NCI-H1694 (cell line): ENCODE measurements around the gene ZMPSTE24.

Source experiments
- DNase-seq: peaks from one replicate; lab custom pipeline; 2025; lab: John Stamatoyannopoulos, UW

Gene ZMPSTE24

DNA sequence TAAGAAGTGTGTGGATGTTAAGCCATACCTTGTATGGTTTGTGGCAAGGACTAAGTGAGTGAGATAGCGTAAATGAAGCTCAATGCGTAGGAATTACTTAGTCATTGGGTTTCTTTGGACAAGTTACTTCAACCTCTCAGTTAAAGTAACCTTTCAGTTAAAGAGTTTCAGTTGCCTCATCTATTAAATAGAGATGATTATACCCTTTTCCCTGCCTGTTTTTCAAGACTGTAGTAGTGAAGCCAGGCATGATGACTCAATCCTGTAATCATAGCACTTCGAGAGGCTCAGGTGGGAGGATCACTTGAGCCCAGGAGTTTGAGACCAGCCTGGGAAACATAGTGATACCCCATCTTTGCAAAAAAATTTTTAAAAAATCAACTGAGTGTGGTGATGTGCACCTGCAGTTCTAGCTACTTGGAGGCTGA, 6.3 kb downstream of the ZMPSTE24 start:
- DNase-seq = no peak

DNA sequence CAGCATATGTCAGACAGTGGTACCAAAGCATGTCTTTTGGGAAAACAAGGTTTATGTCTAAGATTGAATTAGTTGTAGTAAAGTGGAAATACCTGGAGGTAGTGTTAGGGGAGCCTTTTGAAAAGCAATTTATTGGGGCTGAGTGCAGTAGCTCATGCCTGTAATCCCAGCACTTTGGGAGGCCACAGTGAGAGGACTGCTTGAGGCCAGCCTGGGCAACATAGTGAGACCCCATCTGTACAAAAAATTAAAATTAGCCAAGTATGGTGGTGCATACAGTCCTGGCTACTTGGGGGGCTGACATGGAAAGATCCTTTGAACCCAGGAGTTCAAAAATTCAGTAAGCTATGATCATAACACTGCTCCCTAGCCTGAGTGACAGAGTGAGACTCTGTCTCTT, 7.3 kb downstream of the ZMPSTE24 start:
- DNase-seq = no peak

DNA sequence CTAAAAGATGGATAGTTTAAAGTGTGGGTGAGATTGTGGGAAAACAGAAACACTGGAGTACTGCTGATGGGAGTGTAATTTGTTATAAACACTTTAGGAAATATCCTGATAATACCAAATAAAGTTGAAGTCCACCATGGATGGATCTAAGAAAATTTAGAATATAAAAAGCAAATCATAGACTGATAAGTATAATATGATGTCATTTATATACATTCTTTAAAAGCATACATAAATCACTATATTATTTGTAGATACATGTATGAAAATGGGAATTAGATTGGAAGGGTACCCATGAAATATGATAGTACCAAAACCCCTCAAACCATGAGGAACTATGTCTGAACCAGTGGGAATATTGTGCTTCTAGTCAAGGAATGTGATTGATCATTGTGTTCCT, 7.9 kb downstream of the ZMPSTE24 start:
- no peak for DNase-seq

GRCh38 chr1:40266786-40267535, 8.9 kb downstream of the ZMPSTE24 start:
- DNase-seq = no peak

- DNase-seq = no peak
Observed at GRCh38 chr1:40267767-40268187, 9.7 kb downstream of the ZMPSTE24 start.

- DNase-seq = no peak
Observed at GRCh38 chr1:40268211-40268610, 10.2 kb downstream of the ZMPSTE24 start.

GRCh38 chr1:40270152-40270834, 12.3 kb downstream of the ZMPSTE24 start:
- no peak for DNase-seq

- no peak for DNase-seq
Observed at GRCh38 chr1:40272653-40273213, 14.7 kb downstream of the ZMPSTE24 start.

DNA sequence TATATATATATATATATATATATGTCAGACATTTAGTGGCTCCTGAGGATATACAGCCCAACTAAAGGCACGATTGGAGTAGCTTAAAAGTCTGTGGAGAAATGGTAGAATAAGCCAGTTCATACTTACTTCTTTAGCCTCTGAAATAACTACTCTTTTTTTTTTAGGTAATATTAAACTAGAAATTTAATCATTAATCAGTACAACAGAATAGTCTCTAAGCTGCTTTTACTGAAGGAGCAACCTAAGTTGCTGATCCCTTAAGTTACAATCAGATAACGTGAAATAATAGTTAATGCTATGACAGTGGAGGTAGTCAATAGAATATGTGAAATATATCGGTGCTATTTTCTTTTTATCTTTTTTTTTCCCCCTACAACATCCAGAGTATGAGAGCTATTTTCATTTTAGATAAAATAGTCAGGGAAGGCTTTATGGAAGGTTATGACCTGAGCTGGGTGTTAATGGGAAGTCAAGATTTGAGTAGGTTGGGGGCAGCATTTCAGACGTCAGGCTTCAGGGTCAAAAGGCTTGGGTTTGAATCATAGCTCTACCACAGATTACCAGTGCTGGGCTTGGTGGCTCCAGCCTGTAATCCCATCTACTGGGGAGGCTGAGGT, 15.6 kb downstream of the ZMPSTE24 start:
- DNase-seq = no peak

DNA sequence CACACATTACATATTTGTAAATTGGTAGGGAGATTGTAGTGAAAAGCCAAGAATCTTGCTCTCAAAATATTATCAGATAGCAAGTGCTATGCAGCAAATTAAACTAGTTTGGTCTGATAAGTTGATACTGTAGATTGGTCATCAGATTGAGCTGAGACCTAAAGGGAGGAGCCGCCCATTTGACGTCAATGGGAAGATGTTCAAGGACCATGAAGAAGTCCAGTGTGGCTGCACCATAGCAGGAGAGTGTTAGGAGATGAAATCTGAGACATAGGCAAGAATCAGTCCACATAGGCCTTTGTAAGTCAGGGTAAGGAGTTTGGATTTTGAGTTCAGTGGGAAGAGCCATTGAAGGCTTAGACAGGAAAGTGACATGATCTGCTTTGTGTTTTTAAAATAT, 16.3 kb downstream of the ZMPSTE24 start:
- no peak for DNase-seq

DNA sequence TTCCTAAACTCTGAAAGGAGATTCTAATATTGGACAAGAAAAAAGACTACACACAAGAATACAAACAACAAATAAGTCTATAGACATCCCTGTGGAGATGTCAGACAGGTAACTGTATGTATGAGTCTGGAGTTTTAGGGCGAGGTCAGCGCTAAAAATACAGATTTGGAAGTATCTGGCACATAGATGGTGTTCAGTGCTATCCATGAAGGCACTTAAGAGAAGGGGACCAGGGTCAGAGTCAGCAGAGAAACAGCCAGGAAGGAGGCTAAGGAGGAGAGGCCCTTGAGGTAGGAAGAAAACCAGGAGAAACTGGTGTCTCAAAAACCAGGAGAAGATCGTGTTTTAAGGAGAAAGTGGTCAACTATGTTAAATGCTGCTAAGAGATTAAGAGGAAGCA, 18.1 kb downstream of the ZMPSTE24 start:
- DNase-seq = no peak

GRCh38 chr1:40281853-40282252, 23.8 kb downstream of the ZMPSTE24 start:
- no peak for DNase-seq

GRCh38 chr1:40291293-40291692, 33.3 kb downstream of the ZMPSTE24 start:
- DNase-seq = no peak

GRCh38 chr1:40299366-40300248, 41.6 kb downstream of the ZMPSTE24 start:
- no peak for DNase-seq

GRCh38 chr1:40300249-40300567, 42.2 kb downstream of the ZMPSTE24 start:
- no peak for DNase-seq

GRCh38 chr1:40300651-40301050, 42.6 kb downstream of the ZMPSTE24 start:
- DNase-seq = no peak

DNA sequence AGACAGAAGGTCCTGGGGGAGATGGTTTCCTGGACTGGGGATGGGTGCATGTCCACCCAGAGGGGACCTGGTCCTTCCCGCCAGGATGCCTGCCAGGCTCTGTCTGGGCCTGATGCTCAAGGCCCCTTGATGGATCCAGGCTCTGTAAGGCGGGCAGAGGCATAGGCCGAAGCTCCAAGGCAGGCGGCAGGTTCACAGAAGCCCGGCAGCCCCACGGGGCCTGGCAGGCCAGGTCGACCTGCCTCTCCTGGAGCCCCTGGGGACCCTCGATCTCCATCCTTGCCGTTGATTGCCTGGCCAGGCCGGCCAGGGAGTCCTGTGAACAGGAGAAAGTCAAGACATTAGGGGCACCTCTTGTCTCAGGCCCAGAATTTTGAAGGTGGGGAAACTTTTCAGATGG, 43.0 kb downstream of the ZMPSTE24 start:
- no peak for DNase-seq

DNA sequence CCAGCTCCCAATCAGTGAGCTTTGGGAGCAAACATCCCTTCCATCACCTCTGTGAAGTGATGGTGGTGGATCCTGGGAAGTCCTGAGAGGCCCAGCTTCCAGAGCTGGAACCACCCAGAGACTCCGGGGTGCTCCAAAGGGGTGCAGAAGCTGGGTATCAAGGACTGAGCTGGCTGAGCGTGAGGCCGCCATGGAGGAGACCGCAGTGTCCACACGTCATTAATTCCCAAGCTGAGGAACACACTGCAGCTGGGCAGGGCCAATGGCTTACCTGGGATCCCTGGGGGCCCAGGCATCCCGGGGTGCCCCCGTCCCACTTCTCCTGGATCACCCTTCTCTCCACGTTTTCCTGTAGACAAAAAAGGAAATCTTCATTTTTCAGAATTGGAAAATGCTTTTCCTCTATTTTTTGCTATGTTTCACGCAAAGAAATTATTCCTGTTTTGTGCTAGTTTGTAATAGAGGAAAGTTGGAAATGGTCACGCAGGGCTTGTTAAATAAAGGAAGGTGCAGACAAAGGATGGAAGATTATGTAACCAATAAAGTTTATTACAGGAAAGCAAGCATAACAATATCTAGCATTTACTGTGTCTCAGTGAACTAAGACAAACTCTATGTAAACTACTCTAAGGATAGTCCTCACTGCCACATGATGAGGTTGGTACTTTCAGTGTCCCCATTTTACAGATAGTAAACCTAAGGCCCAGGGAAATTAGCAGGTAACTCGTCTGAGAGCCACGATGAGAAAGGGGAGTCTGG, 43.7 kb downstream of the ZMPSTE24 start:
- no peak for DNase-seq

GRCh38 chr1:40302475-40302874, 44.4 kb downstream of the ZMPSTE24 start:
- DNase-seq = no peak

- no peak for DNase-seq
Observed at GRCh38 chr1:40303051-40303771, 45.2 kb downstream of the ZMPSTE24 start.

DNA sequence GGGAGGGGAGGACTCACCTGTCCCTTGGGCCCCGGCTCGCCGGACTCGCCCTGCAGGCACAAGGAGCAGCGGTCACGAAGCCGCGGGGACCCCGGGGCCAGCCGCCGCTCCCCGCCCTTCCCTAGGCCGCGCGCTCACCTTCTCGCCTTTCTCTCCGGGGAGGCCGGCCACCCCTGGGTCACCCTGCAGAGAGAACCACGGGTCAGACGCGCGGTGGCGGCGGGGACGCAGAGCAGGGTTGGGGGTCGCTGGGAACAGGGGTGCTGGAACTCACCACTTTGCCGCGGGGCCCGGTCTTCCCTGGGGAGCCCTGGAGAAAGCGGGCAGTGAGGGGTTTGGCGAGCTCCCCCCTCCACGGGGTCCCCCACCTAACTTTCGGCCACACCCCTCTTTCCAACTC, 45.8 kb downstream of the ZMPSTE24 start:
- DNase-seq = no peak
